HG03442 (cell line): ENCODE data around the gene TPM1.
A peak's percentile ranks its signal among the peaks of the same experiment; 100 is the strongest.

ENCODE experiments used
- ATAC-seq: cut with Tn5 transposase; IDR thresholded peaks from one replicate; pipeline ENCODE4 v1.9.1; 2021; ENCODE audit warnings: mild to moderate bottlenecking, moderate library complexity; ENCODE audit not compliant: unreplicated experiment

The TPM1 gene

GRCh38 chr15:63040954-63041353 is 1.6 kb upstream of the TPM1 start:
- no peak for ATAC-seq

- ATAC-seq, result no peak
Measured at GRCh38 chr15:63041402-63041973, 1.1 kb upstream of the TPM1 start.

GRCh38 chr15:63042877-63043334 is 359 bp downstream of the TPM1 start:
- no peak for ATAC-seq

- ATAC-seq, result no peak
Measured at GRCh38 chr15:63043335-63044076, 959 bp downstream of the TPM1 start.

- no peak for ATAC-seq
Measured at GRCh38 chr15:63044077-63044644, 1.6 kb downstream of the TPM1 start.

DNA sequence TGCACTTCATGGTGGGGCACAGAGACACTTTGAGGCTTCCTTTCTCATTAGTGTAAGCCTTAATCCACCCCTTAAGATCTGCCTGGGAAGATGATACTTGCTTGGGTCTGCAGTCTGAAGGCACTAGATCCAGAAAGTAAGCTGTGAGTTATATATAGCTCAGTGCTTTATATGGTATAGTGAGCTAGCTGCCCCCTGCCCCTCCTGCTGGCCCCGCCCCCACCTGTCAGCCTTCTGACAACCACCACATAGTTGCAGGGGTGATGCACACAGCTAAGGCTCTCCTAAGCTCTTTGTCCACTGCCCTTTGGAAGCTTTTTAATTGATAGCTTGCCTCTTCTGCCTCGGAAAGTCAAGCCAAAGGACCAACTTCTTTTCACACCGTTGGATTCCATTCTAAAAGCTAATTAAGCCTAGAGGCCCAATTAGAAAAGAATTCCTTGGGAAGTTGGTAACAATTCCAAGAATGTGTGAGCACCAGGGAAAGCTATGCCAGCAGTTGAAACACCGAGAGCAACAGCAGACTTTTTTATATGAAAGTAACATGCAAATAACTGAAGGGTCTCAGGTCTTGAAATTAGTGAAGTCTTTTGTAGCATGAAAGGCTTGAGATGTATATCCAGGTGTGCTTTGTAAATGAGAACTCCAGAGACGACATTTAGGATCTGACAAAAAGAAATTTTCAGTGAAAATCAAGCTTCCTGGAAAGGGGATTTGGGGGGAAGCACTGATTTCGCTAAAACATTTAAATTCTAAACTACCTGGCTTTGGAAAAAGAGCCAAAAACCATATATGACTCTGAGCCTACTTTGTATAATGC is 2.3 kb downstream of the TPM1 start:
- ATAC-seq, result no peak

DNA sequence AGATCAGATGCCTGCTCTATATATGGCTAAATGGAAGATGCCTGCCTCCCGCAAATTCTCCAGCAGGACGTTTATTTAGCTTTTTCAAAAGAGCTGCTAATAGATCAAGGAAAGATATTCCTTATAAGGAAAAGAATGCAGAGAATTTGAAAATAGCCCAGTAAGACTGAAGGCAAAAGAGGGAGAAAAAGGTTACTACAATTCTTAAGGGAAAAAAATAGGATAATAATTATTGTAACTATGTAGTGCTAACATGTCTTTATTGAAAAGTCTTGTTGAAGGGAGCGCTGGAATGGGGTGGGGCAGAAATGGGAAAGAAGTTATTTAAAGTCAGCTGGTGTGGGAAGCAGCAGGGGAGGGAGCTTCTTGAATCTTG is 2.9 kb downstream of the TPM1 start:
- ATAC-seq, result no peak

GRCh38 chr15:63045879-63046278 is 3.3 kb downstream of the TPM1 start:
- no peak for ATAC-seq

DNA sequence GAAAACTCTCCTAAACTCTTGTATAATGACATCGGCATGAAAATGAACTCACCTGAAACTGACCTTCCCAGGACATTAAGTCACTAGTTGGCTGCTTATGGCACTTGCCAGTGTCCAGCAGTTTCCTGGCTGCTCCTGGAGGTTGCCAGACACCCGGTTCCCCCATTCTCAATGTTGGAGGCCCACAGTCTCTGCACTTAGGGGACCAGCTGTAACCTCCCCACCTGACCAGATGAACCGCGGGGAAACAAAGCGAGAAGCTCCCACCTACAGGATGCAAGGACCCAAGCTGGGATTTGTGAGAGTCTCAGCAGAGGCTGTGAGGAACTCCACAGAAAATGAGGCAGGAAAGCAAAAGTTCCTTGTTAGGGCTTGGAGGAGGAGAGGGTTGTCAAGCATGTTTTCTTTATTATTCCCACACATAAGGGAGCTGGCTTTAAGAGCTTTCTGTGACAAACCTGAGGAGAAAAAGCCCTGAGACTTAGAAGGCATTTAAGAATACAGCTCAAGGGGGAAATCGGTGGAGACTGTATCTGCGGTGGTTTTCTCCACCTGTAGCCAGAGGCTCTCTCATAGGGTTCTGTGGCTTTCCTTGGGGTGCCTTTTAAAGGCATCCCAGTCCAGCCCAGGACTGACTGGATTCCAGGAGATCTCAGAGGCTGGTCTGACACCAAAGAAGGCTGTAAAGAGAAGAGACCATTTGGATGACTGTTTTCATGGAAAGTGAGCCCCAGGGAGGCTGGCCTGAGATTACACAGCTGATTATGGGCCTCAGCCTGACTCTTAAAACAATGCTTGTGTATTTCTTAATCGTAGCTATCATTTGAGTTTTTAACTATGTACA is 4.6 kb downstream of the TPM1 start:
- no peak for ATAC-seq

GRCh38 chr15:63047792-63048114 is 5.2 kb downstream of the TPM1 start:
- ATAC-seq, result no peak

DNA sequence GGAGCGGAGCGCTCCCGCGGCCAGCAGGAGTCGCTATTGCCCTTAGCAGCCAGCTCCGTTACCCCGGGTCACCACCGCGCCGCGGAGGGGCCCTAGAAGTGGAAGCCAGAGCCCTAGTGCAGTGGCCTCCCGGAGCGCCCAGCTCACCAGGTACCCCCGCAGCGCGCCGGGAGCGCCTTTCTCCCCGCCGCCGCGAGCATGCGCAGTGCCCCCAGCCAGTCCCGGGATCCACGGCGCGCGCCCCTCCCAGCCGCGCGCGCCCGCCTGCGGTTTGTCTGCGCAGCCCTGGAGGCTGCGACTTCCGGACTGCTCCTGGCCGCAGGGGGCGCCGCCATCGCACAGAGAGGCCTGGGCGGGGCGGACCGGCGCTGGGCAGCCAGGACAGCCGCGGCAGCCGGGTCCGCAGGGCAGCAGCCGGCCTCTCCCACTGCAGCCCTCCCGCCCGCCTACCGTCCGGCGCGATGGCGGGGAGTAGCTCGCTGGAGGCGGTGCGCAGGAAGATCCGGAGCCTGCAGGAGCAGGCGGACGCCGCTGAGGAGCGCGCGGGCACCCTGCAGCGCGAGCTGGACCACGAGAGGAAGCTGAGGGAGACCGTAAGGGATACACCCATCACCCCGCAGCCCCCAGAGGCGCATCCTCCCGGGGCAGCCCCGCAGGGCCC is 5.7 kb downstream of the TPM1 start:
- peak; percentile 82 for ATAC-seq

DNA sequence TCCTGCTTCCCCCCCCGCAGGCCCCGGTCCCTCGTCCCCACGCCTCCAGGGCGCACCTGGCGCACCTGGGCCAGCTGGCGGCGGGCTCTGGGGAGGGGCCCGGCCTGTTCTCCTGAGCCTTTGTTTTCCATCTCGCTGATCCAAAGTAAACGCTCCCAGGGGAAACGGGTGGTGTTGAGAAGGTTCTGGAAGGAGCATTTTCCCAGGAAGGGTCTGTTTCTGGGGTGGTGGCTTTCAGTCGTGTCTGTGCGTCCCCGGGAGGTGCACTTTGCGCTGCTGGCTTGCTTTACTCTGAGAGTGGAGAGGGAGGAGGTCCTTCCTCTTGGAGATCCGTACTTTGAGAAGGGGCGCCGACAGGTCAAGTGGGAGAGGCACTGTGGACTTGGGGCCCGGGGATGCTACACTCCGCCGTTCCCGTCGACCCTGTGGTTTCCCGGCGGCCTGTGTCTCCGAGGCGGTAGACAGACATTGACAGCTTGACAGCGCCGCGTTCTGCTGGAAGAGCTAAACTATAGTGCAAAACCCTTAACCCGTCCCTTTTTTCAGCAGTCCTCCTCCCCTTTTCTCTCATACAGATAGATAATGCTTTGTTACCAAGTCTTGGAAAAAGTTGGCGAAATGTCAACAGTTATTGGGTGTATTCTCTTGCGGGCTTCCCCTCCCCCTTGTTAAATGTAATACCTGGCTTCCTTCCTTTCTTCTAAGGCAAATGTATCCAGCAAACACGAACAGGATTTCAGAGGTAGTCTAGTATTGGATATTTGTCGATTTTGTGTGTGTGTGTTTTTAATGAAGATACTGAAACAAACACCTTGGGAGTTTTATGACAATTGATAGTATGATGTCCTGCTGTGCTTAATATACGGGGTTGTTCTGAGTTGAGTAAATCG is 6.5 kb downstream of the TPM1 start:
- peak; percentile 26 for ATAC-seq

DNA sequence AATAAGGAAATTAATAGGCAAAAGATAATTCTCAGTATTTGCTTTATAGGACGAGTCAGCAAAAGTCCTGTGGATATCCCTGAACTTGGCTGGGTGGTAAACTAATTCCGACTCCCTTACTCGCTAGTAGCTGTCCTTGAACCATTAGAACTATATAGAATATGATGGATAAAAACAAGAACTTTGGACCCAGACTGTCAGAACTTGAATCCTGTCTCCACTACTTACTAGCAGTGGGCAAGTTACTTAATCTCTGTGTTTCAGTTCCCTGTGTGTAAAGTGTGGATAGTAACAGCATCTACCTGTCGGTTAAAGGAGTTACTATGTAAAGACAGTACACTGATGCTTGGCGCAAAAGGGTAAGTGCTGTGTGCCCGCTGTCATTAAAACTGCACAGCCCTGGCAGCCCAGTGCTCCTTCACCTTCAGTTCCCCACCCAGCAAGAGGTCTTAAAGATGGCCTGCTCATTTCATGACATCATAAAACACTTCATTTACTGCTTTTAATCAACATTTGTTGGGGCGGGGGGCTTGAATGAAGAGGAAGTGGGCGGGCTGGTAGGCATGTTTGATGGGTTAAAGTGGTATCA is 7.3 kb downstream of the TPM1 start:
- no peak for ATAC-seq

- no peak for ATAC-seq
Measured at GRCh38 chr15:63050731-63051155, 8.2 kb downstream of the TPM1 start.

- ATAC-seq, result no peak
Measured at GRCh38 chr15:63051156-63052066, 8.9 kb downstream of the TPM1 start.

DNA sequence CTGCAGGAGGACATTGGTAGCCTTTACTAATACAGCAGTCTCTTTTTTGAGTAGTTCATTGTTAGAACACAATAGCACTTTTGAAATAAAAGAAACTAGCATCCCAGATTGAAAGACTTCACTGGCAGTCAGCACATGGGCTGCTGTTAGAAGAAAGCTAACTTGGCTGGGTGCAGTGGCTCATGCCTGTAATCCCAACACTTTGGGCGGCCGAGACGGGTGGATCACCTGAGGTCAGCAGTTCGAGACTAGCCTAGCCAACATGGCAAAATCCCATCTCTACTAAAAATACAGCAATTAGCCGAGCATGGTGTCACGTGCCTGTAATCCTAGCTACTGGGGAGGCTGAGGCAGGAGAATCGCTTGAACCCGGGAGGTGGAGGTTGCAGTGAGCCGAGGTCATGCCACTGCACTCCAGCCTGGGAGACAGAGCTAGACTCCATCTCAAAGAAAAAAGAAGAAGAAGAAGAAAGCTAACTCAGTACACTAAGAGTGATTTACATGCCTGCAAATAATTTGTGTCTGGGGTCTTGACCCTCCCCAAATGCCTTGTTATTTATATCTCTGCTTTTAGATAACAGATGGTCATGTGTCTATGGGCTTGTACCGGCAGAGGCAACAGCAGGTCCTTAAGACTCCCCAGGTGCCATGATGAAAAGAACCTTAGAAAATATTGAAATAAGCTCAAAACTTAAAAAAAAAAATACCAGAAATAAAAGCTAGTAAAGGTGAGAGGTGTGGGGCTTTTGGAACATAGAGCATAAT is 9.7 kb downstream of the TPM1 start:
- no peak for ATAC-seq
